CD4-positive, alpha-beta T cell treated with Interleukin-10 for 1 hour (primary cell): ENCODE data around the gene SNAP25.

ENCODE experiments used
- DNase-seq: peaks from one replicate; pipeline ENCODE4 v3.0.0-alpha.2; 2020

SNAP25 gene

GRCh38 chr20:10264166-10264558 is 45.5 kb downstream of the SNAP25 start:
- no peak for DNase-seq

GRCh38 chr20:10268636-10269035 is 50.0 kb downstream of the SNAP25 start:
- DNase-seq, result no peak

GRCh38 chr20:10270630-10271029 is 52.0 kb downstream of the SNAP25 start:
- DNase-seq, result no peak

GRCh38 chr20:10271494-10272219 is 53.0 kb downstream of the SNAP25 start:
- no peak for DNase-seq

GRCh38 chr20:10276878-10277580 is 58.4 kb downstream of the SNAP25 start:
- DNase-seq, result no peak

- DNase-seq, result no peak
These were observed 59.0 kb downstream of the SNAP25 start for GRCh38 chr20:10277616-10278015.

GRCh38 chr20:10278412-10278811 is 59.8 kb downstream of the SNAP25 start:
- no peak for DNase-seq

GRCh38 chr20:10280018-10280908 is 61.6 kb downstream of the SNAP25 start:
- no peak for DNase-seq

- no peak for DNase-seq
These were observed 63.3 kb downstream of the SNAP25 start for GRCh38 chr20:10281911-10282310.

- DNase-seq, result no peak
These were observed 64.4 kb downstream of the SNAP25 start for GRCh38 chr20:10282979-10283456.

GRCh38 chr20:10286356-10286755 is 67.7 kb downstream of the SNAP25 start:
- no peak for DNase-seq

GRCh38 chr20:10288421-10288820 is 69.8 kb downstream of the SNAP25 start:
- no peak for DNase-seq

GRCh38 chr20:10288954-10289646 is 70.5 kb downstream of the SNAP25 start:
- no peak for DNase-seq

- DNase-seq, result no peak
These were observed 73.1 kb downstream of the SNAP25 start for GRCh38 chr20:10291568-10292248.

- DNase-seq, result no peak
These were observed 78.6 kb downstream of the SNAP25 start for GRCh38 chr20:10297223-10297622.

- no peak for DNase-seq
These were observed 79.1 kb downstream of the SNAP25 start for GRCh38 chr20:10297684-10298240.

- no peak for DNase-seq
These were observed 82.2 kb downstream of the SNAP25 start for GRCh38 chr20:10300582-10301446.

GRCh38 chr20:10303852-10304251 is 85.2 kb downstream of the SNAP25 start:
- no peak for DNase-seq

- no peak for DNase-seq
These were observed 85.9 kb downstream of the SNAP25 start for GRCh38 chr20:10304471-10305046.
